GM21367 (cell line): ENCODE data around the gene RAF1.
"Not testable (repeated sequence)": the region's sequence is repeated elsewhere in the genome, so short reads cannot be mapped to it uniquely, and the experiment has no call there.

Experiments
- ATAC-seq: cut with Tn5 transposase; IDR thresholded peaks from one replicate; pipeline ENCODE4 v1.9.1; 2021; ENCODE audit not compliant: unreplicated experiment

The RAF1 gene

GRCh38 chr3:12643010-12643380, 20.9 kb downstream of the RAF1 start:
- ATAC-seq: no peak

- ATAC-seq: not testable (repeated sequence)
Measured at GRCh38 chr3:12640853-12641252, 23.1 kb downstream of the RAF1 start.

- ATAC-seq: no peak
Measured at GRCh38 chr3:12638105-12638504, 25.8 kb downstream of the RAF1 start.

- no peak for ATAC-seq
Measured at GRCh38 chr3:12633108-12633507, 30.8 kb downstream of the RAF1 start.

- ATAC-seq: no peak
Measured at GRCh38 chr3:12632523-12632922, 31.4 kb downstream of the RAF1 start.

- ATAC-seq: not testable (repeated sequence)
Measured at GRCh38 chr3:12630843-12631242, 33.1 kb downstream of the RAF1 start.

- no peak for ATAC-seq
Measured at GRCh38 chr3:12630292-12630691, 33.6 kb downstream of the RAF1 start.

GRCh38 chr3:12629560-12629959, 34.4 kb downstream of the RAF1 start:
- ATAC-seq: no peak

GRCh38 chr3:12628813-12629212, 35.1 kb downstream of the RAF1 start:
- no peak for ATAC-seq

- no peak for ATAC-seq
Measured at GRCh38 chr3:12627370-12627769, 36.5 kb downstream of the RAF1 start.

- not testable (repeated sequence) for ATAC-seq
Measured at GRCh38 chr3:12624964-12625363, 39.0 kb downstream of the RAF1 start.

- no peak for ATAC-seq
Measured at GRCh38 chr3:12624056-12624455, 39.9 kb downstream of the RAF1 start.

- ATAC-seq: no peak
Measured at GRCh38 chr3:12622335-12622734, 41.6 kb downstream of the RAF1 start.

GRCh38 chr3:12620729-12621128, 43.2 kb downstream of the RAF1 start:
- ATAC-seq: no peak

- ATAC-seq: no peak
Measured at GRCh38 chr3:12620305-12620704, 43.6 kb downstream of the RAF1 start.

GRCh38 chr3:12618426-12618825, 45.5 kb downstream of the RAF1 start:
- no peak for ATAC-seq

- ATAC-seq: no peak
Measured at GRCh38 chr3:12615266-12615665, 48.7 kb downstream of the RAF1 start.

GRCh38 chr3:12613250-12613649, 50.7 kb downstream of the RAF1 start:
- no peak for ATAC-seq

GRCh38 chr3:12612514-12613226, 51.2 kb downstream of the RAF1 start:
- ATAC-seq: no peak

- ATAC-seq: no peak
Measured at GRCh38 chr3:12611117-12611516, 52.8 kb downstream of the RAF1 start.

- no peak for ATAC-seq
Measured at GRCh38 chr3:12608376-12608775, 55.5 kb downstream of the RAF1 start.

- ATAC-seq: no peak
Measured at GRCh38 chr3:12603969-12604368, 59.9 kb downstream of the RAF1 start.

- no peak for ATAC-seq
Measured at GRCh38 chr3:12601072-12601471, 62.8 kb downstream of the RAF1 start.
